ENCODE results near the gene GATA2. TPM values are rescaled to one million over a fixed set of nuclear protein-coding genes. Genes with fewer than 3 reads are reported as not detected.

GATA2 gene
- total and polyA plus RNA-seq, 2 of the 8 experiments (the other 6 are each of a cell fraction or from before 2014, with no cell fraction given): 0.03 to 0.30 TPM

DNA sequence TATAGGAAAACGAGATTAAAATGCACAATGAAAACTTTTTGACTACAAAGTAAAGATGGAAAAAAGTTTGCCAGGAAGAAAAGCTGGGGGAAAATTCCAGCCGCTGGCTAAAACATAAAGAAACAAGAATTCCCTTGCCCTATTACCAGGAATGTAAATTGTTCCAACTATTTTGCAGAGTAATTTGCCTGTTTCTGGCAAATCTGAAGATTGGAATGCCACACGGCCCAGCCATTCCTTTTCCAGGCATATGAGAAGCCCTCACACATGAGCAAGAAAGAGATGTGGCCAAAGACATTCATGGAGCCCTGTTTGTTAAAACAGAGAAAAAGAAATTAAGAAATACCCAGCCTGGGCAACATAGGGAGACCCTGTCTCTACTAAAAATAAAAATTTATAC lies 8.4 kb upstream of the GATA2 start:
- Histone ChIP-seq H3K9ac (replicated peaks in 1 of 4; ENCODE audit: extremely low read depth in 1 of 4, low read depth in 3 of 4, low read length in 3 of 4) (no peak overlapping the region), H3K18ac (ENCODE audit: extremely low read depth, low read length) (no peak overlapping the region), H3K14ac (ENCODE audit: insufficient read length) (no peak overlapping the region), H3K56ac (replicated peaks; ENCODE audit: insufficient read length, low read depth, low read length) (no peak overlapping the region), H3K9me3 (ENCODE audit: insufficient read depth in 2 of 2, low read depth in 1 of 2, low read length in 1 of 2) (no peaks in the 10 kb centered on the region; a peak in 1 of 4 replicates), H4K91ac (replicated peaks; ENCODE audit: insufficient read length, low read length) (no peak overlapping the region), H4K20me1 (replicated peaks in 1 of 2; ENCODE audit: control insufficient read depth in 1 of 2, insufficient read depth in 2 of 2, low read length in 2 of 2) (peaks cover 2 to 8% of the 10 kb centered on the region in 2 experiments), H2AK5ac (ENCODE audit: low read depth, low read length) (no peak overlapping the region), H2BK15ac (ENCODE audit: low read length) (no peak overlapping the region), H3K4ac (replicated peaks; ENCODE audit: insufficient read length, low read depth, low read length) (no peak overlapping the region), H3K4me2 (ENCODE audit: insufficient read depth in 1 of 2, low read depth in 2 of 2, low read length in 2 of 2) (no peak overlapping the region), H3K4me3 (ENCODE audit: extremely low read depth in 1 of 4, insufficient read depth in 2 of 4, low read depth in 3 of 4, low read length in 4 of 4) (no peak overlapping the region), H2BK5ac (ENCODE audit: low read depth, low read length) (no peak overlapping the region), H2BK120ac (replicated peaks; ENCODE audit: low read depth, low read length) (no peak overlapping the region), H3K27ac (ENCODE audit: low read depth, low read length) (no peak overlapping the region), H3K79me2 (ENCODE audit: control insufficient read depth in 1 of 2, insufficient read depth in 2 of 2, low read length in 2 of 2) (no peaks in the 10 kb centered on the region), H3K23me2 (ENCODE audit: low read depth, low read length) (peaks cover 5% of the 10 kb centered on the region; the same call in 1 of the 2 replicates), H3K36me3 (ENCODE audit: control insufficient read depth in 2 of 4, insufficient read depth in 4 of 4, low read length in 3 of 4) (0 out of 8 replicates have a peak, but pooled peaks cover 0 to under 1% (median 0%) of the 10 kb centered on the region in 4 experiments), H2AFZ (ENCODE audit: low read length) (no peak overlapping the region), H2BK20ac (ENCODE audit: low read length) (no peak overlapping the region), H3K4me1 (replicated peaks in 1 of 4; ENCODE audit: control insufficient read depth in 3 of 4, insufficient read depth in 4 of 4, low read length in 3 of 4) (peaks cover 0 to 13% (median 9%) of the 10 kb centered on the region in 4 experiments; a peak in 6 of 7 replicates), H3K23ac (ENCODE audit: insufficient read length) (no peak overlapping the region), H3K27me3 (replicated peaks in 1 of 4; ENCODE audit: control insufficient read depth in 3 of 4, extremely low read depth in 1 of 4, insufficient read depth in 3 of 4, low read length in 3 of 4) (peaks cover 12 to 28% (median 26%) of the 10 kb centered on the region in 4 experiments), H2BK12ac (ENCODE audit: low read depth, low read length) (no peak overlapping the region), H4K8ac (ENCODE audit: extremely low read depth, insufficient read depth, low read length) (no peak overlapping the region), H3K79me1 (ENCODE audit: low read depth, low read length) (no peaks in the 10 kb centered on the region), H4K5ac (ENCODE audit: insufficient read length, low read depth, low read length) (no peak overlapping the region)
- 87% methylated on average over 3 of the region's 3 CpGs; no CpG with 5 or more reads in 1 of the 2 experiments for WGBS, 2 experiments (ENCODE audit: extremely low coverage in 1 of 2, insufficient coverage in 1 of 2, insufficient read length in 1 of 2, insufficient replicate concordance in 2 of 2, low coverage in 1 of 2, low lambda C conversion rate in 2 of 2, missing lambda C conversion rate in 1 of 2)
- TF ChIP-seq, protein P1, sequence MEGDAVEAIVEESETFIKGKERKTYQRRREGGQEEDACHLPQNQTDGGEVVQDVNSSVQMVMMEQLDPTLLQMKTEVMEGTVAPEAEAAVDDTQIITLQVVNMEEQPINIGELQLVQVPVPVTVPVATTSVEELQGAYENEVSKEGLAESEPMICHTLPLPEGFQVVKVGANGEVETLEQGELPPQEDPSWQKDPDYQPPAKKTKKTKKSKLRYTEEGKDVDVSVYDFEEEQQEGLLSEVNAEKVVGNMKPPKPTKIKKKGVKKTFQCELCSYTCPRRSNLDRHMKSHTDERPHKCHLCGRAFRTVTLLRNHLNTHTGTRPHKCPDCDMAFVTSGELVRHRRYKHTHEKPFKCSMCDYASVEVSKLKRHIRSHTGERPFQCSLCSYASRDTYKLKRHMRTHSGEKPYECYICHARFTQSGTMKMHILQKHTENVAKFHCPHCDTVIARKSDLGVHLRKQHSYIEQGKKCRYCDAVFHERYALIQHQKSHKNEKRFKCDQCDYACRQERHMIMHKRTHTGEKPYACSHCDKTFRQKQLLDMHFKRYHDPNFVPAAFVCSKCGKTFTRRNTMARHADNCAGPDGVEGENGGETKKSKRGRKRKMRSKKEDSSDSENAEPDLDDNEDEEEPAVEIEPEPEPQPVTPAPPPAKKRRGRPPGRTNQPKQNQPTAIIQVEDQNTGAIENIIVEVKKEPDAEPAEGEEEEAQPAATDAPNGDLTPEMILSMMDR (IDR thresholded peaks at IDR 0.05; ENCODE audit: control extremely low read depth in 1 of 3, insufficient read depth in 1 of 3, low read depth in 1 of 3, low read length in 3 of 3): no peak
- TF ChIP-seq TAF7 (optimal IDR thresholded peaks at IDR 0.05; ENCODE audit: borderline replicate concordance, low read depth, low read length) (no peak), BCL11A (IDR thresholded peaks at IDR 0.05; ENCODE audit: low read depth in 2 of 2, low read length in 2 of 2) (no peak), SAP30 (IDR thresholded peaks at IDR 0.05; ENCODE audit: insufficient read depth, insufficient replicate concordance, low read length) (no peak)
- ChIA-PET POLR2A (ENCODE audit: partially characterized antibody) (no interaction called here), CTCF (ENCODE audit: partially characterized antibody) (interaction anchor here (0.9 to 1.2 kb wide), 4 partner anchors 19 to 179 kb away, joined by 3 to 4 read pairs (median 3); no protein-coding TSS in a partner anchor)
- DNase-seq (ENCODE audit: low read depth in 1 of 2, low spot score in 2 of 2) (no peak), FAIRE-seq (no peak)
